Measurements from ENCODE around the gene PILRB.
"Not testable (repeated sequence)": the region's sequence is repeated elsewhere in the genome, so short reads cannot be mapped to it uniquely, and the experiment has no call there.

Gene PILRB

DNA sequence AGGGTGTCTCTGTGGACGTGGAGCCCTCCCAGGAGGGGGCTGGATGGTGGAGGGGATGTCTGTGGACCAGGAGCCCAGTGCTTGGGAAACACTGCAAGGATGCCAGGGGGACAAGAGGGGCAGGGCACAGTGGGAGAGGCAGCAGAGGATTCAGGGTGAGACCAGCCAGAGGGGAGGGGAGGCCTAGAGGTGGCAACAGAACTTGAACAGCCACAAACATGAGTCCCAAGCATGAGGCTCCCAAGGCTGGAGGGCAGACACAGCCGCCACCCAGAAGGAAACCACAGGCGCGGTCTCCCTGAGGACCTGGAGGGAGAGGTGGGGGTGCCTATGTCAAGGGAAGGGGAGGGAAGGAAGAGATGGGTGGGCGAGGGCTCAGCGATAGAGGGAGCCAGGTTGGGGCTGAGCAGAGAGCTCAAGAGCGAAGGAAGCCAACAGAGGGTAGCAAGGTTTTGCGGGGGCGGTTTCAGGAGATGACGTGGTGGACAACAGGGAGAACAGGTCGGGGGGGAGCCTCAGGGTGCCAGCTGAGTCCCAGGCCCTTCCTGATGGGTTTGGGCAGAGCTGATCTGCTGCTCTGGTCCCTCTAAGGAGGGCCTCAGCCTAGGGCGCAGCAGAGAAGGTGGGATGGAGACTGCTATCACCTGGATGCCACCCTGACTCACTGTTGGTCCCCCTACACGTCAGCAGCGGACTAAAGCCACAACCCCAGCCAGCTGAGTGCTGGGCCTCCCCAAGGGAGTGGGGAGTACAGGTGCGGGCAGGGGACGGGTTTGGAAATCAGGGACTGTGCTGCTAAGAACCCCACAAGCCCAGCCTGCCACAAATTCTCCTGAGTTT, 8.7 kb downstream of the PILRB start:
- Mint-ChIP-seq H3K9me3 (no peaks in the 10 kb centered on the region), H3K27me3 (ENCODE audit: low read depth) (no peaks in the 10 kb centered on the region), H3K4me3 (no peak overlapping the region), H3K27ac (peak overlapping the region; percentile 91), H3K36me3 (ENCODE audit: low read depth) (peaks cover 35% of the 10 kb centered on the region), H3K4me1 (ENCODE audit: low read depth) (peaks cover 21% of the 10 kb centered on the region)

DNA sequence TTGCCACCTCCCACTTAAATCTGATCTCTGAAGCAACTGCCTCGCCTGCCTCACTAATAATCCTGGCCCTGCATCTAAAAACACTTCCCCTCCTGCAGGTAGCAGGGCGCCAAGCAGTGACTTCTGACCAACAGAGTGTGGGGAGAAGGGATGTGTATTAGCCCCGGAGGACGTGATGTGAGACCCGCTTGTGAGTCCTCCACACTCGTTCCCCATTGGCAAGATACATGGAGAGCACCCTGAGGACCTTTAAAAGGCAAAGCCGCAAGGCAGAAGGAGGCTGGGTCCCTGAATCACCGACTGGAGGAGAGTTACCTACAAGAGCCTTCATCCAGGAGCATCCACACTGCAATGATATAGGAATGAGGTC, 9.3 kb downstream of the PILRB start:
- H3K4me3 Mint-ChIP-seq: no peak overlapping the region

DNA sequence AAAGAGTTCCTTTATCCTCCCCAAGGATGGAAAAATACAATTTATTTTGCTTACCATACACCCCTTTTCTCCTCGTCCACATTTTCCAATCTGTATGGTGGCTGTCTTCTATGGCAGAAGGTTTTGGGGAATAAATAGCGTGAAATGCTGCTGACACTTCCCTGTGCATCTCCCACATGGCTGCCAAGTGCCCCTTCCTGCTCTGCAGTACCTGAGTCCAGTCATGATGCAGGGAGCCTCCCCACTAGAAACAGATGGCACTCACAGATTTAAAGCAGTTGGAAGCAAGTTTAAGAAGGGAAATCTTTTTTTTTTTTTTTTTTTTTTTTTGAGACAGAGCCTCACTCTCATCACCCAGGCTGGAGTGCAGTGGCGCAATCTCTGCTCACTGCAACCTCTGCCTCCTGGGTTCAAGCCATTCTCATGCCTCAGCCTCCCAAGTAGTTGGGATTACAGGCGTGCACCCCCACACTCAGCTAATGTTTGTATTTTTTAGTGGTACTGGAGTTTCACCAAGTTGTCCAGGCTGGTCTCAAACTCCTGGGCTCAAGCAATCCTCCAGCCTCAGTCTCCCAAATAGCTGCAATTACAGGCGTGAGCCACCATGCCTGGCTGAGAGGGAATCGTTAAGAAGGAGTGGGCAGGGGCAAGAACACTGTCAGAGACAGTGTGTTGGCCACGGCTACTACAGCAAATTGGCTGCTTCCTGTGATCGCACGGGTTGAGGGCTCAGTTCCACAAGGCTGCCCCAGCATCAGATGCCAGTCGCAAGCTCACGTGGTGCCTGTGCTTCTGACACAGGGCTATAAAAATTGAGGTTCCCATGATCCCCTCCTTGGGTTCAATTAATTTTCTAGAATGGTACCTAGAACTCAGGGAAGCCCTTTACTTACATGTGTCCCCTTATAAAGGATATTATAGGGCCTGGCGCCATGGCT, 10.0 kb downstream of the PILRB start:
- H3K4me1 Mint-ChIP-seq (ENCODE audit: low read depth): peaks cover 26% of the 10 kb centered on the region
- H3K27me3 Mint-ChIP-seq (ENCODE audit: low read depth): no peaks in the 10 kb centered on the region
- no peak overlapping the region for H3K27ac Mint-ChIP-seq
- H3K9me3 Mint-ChIP-seq: no peaks in the 10 kb centered on the region
- H3K36me3 Mint-ChIP-seq (ENCODE audit: low read depth): peaks cover 28% of the 10 kb centered on the region
- no peak overlapping the region for H3K4me3 Mint-ChIP-seq

More for the DNA sequence above, 9.3 kb downstream of the PILRB start:
- no peaks in the 10 kb centered on the region for H3K9me3 Mint-ChIP-seq
- H3K36me3 Mint-ChIP-seq (ENCODE audit: low read depth): peaks cover 31% of the 10 kb centered on the region
- no peak overlapping the region for H3K27ac Mint-ChIP-seq
- peaks cover 23% of the 10 kb centered on the region for H3K4me1 Mint-ChIP-seq (ENCODE audit: low read depth)
- no peaks in the 10 kb centered on the region for H3K27me3 Mint-ChIP-seq (ENCODE audit: low read depth)

GRCh38 chr7:100369105-100369504, 11.2 kb downstream of the PILRB start:
- Mint-ChIP-seq H3K36me3 (ENCODE audit: low read depth) (peaks cover 19% of the 10 kb centered on the region), H3K9me3 (no peaks in the 10 kb centered on the region), H3K27me3 (ENCODE audit: low read depth) (no peaks in the 10 kb centered on the region), H3K4me3 (no peak overlapping the region), H3K27ac (no peak overlapping the region), H3K4me1 (ENCODE audit: low read depth) (peaks cover 25% of the 10 kb centered on the region)

DNA sequence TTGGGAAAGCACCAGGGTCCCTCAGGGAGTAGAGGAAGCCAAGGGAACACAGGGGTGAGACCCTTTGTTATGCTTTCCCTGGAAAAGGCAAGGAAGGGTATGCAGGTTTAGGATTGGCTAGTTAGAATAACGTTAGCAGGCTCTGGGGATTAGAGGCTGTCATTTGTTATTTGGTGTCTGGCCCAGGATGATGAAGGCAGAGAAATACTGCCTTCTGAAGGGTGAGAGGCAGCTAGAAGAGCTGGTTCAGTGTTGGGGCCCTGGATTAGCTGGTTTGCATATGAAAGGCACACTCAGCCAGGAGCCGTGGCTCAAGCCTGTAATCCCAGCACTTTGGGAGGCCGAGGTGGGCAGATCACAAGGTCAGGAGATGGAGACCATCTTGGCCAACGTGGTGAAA, 12.4 kb downstream of the PILRB start:
- H3K27me3 Mint-ChIP-seq (ENCODE audit: low read depth): no peaks in the 10 kb centered on the region
- no peak overlapping the region for H3K4me3 Mint-ChIP-seq
- no peaks in the 10 kb centered on the region for H3K9me3 Mint-ChIP-seq
- peaks cover 14% of the 10 kb centered on the region for H3K36me3 Mint-ChIP-seq (ENCODE audit: low read depth)
- peak overlapping the region; percentile 20 for H3K27ac Mint-ChIP-seq
- H3K4me1 Mint-ChIP-seq (ENCODE audit: low read depth): peaks cover 25% of the 10 kb centered on the region

- Mint-ChIP-seq H3K27ac (no peak overlapping the region), H3K4me1 (ENCODE audit: low read depth) (peaks cover 22% of the 10 kb centered on the region), H3K9me3 (no peaks in the 10 kb centered on the region), H3K4me3 (no peak overlapping the region), H3K27me3 (ENCODE audit: low read depth) (no peaks in the 10 kb centered on the region), H3K36me3 (ENCODE audit: low read depth) (peaks cover 16% of the 10 kb centered on the region)
These were observed 12.8 kb downstream of the PILRB start for GRCh38 chr7:100370746-100371145.

GRCh38 chr7:100371561-100372171, 13.7 kb downstream of the PILRB start:
- Mint-ChIP-seq H3K27me3 (ENCODE audit: low read depth) (no peaks in the 10 kb centered on the region), H3K4me3 (no peak overlapping the region), H3K9me3 (no peaks in the 10 kb centered on the region), H3K36me3 (ENCODE audit: low read depth) (peaks cover 14% of the 10 kb centered on the region), H3K27ac (peak overlapping the region; percentile 34), H3K4me1 (ENCODE audit: low read depth) (peaks cover 16% of the 10 kb centered on the region)

GRCh38 chr7:100372256-100372655, 14.3 kb downstream of the PILRB start:
- Mint-ChIP-seq H3K36me3 (ENCODE audit: low read depth) (peaks cover 13% of the 10 kb centered on the region), H3K4me1 (ENCODE audit: low read depth) (peaks cover 15% of the 10 kb centered on the region), H3K27ac (no peak overlapping the region), H3K9me3 (no peaks in the 10 kb centered on the region), H3K27me3 (ENCODE audit: low read depth) (no peaks in the 10 kb centered on the region), H3K4me3 (no peak overlapping the region)

GRCh38 chr7:100372694-100373093, 14.8 kb downstream of the PILRB start:
- no peak overlapping the region for H3K4me3 Mint-ChIP-seq
- no peaks in the 10 kb centered on the region for H3K27me3 Mint-ChIP-seq (ENCODE audit: low read depth)
- peaks cover 14% of the 10 kb centered on the region for H3K4me1 Mint-ChIP-seq (ENCODE audit: low read depth)
- H3K9me3 Mint-ChIP-seq: no peaks in the 10 kb centered on the region
- peaks cover 10% of the 10 kb centered on the region for H3K36me3 Mint-ChIP-seq (ENCODE audit: low read depth)
- no peak overlapping the region for H3K27ac Mint-ChIP-seq

DNA sequence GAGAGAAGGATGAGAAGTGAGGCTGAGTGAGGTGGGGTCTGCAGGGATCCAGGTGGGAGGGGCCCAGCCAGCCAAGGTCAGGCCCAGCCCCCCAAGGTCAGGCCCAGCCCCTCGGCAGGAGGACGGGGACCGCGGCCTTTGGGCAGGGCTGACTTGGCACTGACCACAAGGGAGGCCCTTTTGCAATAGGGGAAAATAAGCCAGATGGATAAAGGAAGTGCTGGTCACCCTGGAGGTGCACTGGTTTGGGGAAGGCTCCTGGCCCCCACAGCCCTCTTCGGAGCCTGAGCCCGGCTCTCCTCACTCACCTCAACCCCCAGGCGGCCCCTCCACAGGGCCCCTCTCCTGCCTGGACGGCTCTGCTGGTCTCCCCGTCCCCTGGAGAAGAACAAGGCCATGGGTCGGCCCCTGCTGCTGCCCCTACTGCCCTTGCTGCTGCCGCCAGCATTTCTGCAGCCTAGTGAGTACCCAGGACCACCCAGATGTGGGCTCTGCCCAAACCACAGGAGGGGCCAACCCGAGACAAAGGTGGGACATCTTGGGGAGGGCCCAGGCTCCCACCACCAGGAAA, 15.4 kb downstream of the PILRB start, which contains the start of gene PILRA:
Gene PILRA (plus strand): TSS at position 227 of the 571 bp plus-strand sequence. CDS start 170 bp downstream, at position 397.
- Mint-ChIP-seq H3K27ac (peak within 1 kb of the TSS; percentile 45), H3K27me3 (ENCODE audit: low read depth) (no peaks in the 10 kb centered on the region), H3K9me3 (no peaks in the 10 kb centered on the region), H3K36me3 (ENCODE audit: low read depth) (peaks cover 10% of the 10 kb centered on the region), H3K4me1 (ENCODE audit: low read depth) (peaks cover 13% of the 10 kb centered on the region), H3K4me3 (no peak within 1 kb of the TSS)

GRCh38 chr7:100373870-100374598, 16.1 kb downstream of the PILRB start:
- H3K9me3 Mint-ChIP-seq; H3K4me3 Mint-ChIP-seq; H3K27me3 Mint-ChIP-seq (ENCODE audit: low read depth); H3K27ac Mint-ChIP-seq: not testable (repeated sequence)
- Mint-ChIP-seq H3K36me3 (ENCODE audit: low read depth) (peaks cover 11% of the 10 kb centered on the region), H3K4me1 (ENCODE audit: low read depth) (peaks cover 13% of the 10 kb centered on the region)

DNA sequence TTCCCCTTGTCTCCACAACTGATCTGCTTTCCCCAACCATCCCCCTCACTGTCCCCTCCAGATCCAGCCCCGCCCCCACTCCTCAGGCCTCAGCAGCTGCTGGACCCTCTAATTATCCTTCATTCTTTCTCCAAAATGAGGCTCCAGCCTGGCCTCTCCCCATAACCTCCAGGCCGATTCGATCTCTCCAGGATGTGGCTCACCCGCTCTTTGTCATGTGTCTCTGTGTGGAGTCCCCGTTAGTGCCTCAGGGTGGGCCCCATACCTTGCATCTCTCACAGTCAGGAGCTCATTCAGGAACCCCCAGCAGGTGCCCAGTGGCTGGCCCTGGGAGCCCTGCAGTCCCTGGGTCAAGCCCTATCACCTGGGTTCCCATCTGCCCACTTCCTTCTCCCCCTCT, 16.7 kb downstream of the PILRB start:
- Mint-ChIP-seq H3K4me1 (ENCODE audit: low read depth) (peaks cover 13% of the 10 kb centered on the region), H3K9me3 (no peaks in the 10 kb centered on the region), H3K36me3 (ENCODE audit: low read depth) (peaks cover 10% of the 10 kb centered on the region), H3K27ac (no peak overlapping the region), H3K4me3 (no peak overlapping the region), H3K27me3 (ENCODE audit: low read depth) (no peaks in the 10 kb centered on the region)

- peaks cover 10% of the 10 kb centered on the region for H3K36me3 Mint-ChIP-seq (ENCODE audit: low read depth)
- no peaks in the 10 kb centered on the region for H3K27me3 Mint-ChIP-seq (ENCODE audit: low read depth)
- H3K4me1 Mint-ChIP-seq (ENCODE audit: low read depth): peaks cover 13% of the 10 kb centered on the region
These were observed 18.1 kb downstream of the PILRB start for GRCh38 chr7:100376066-100376465.

More at GRCh38 chr7:100376066-100376465, 18.1 kb downstream of the PILRB start:
- Mint-ChIP-seq H3K4me3 (no peak overlapping the region), H3K9me3 (no peaks in the 10 kb centered on the region), H3K27ac (no peak overlapping the region)

All from T-helper 1 cell treated with Interleukin-12 subunit alpha and Interleukin-12 subunit beta and Interleukin-4 antibody, amounts not matched to agents 30 μg/mL and 1 μg/mL, for 36 hours (primary cell).